HL-60 (cell line): Measurements from ENCODE around the gene FBN2.

Source experiments
- CTCF ChIP-seq: IDR thresholded peaks from one replicate; pipeline ENCODE4 v1.5.1; 2011; ENCODE audit warnings: low read length, control low read depth, inconsistent platforms; ENCODE audit not compliant: insufficient read depth
- GABPA ChIP-seq: IDR thresholded peaks from 2 replicates; pipeline ENCODE4 v1.6.1; 2012; ENCODE audit warnings: low read depth
- POLR2AphosphoS5 ChIP-seq: IDR thresholded peaks from 2 replicates; pipeline ENCODE4 v1.6.1; 2012; ENCODE audit warnings: low read depth
- REST ChIP-seq: IDR thresholded peaks from 2 replicates; pipeline ENCODE4 v1.6.1; 2012; ENCODE audit warnings: low read depth; ENCODE audit not compliant: insufficient replicate concordance
- SPI1 ChIP-seq: IDR thresholded peaks from 2 replicates; pipeline ENCODE4 v1.6.1; 2012; ENCODE audit warnings: low read depth, mild to moderate bottlenecking, borderline replicate concordance

- TF ChIP-seq POLR2AphosphoS5 (no peak), CTCF (no peak), GABPA (no peak), REST (no peak), SPI1 (no peak)
These were observed 13.4 kb upstream of the FBN2 start for GRCh38 chr5:128551476-128551875.
